Measurements from ENCODE around the gene PACS1. TPM values are rescaled to one million over a fixed set of nuclear protein-coding genes. Genes with fewer than 3 reads are reported as not detected.
A peak's percentile ranks its signal among the peaks of the same experiment; 100 is the strongest.

Gene PACS1
- total RNA-seq, 1 experiment from 2014 or later, result 41.1 TPM

DNA sequence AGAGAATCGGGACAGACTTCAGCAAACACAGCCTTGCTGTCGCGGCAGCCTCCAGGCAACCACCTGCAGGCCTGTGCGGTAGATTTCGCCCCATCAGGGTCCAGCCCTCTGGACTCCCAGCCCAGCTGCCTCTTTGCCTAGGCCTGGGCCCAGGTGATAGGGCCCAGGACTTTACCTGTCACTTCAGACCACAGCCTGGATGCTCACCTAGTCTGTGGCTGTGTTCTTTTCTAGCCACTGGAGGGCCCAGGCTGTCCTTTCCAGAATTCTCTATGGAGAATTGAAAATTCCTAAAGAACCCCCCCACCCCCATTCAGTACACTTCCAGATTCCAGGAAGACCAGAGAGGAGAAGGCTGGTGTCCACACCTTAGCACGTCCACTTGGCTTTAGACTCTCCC, 167.8 kb downstream of the PACS1 start:
- no peak overlapping the region for H3K9ac ChIP-seq (ENCODE audit: low read length)
- H3K36me3 ChIP-seq (ENCODE audit: control insufficient read depth in 1 of 2, insufficient read depth in 2 of 2, low read length in 2 of 2), result peaks cover 4 to 11% of the 10 kb centered on the region in 2 experiments; a peak in 2 of 4 replicates
- intact Hi-C loops (cut with micrococcal nuclease), result no loop called here
- H4K20me1 ChIP-seq (ENCODE audit: insufficient read depth), result no peaks in the 10 kb centered on the region
- H3K27ac ChIP-seq (ENCODE audit: low read depth, low read length), result no peak overlapping the region
- H3K27me3 ChIP-seq (ENCODE audit: insufficient read depth, low read length), result no peaks in the 10 kb centered on the region
- no peaks in the 10 kb centered on the region for H3K4me1 ChIP-seq (ENCODE audit: control insufficient read depth in 1 of 2, insufficient read depth in 2 of 2, low read length in 2 of 2)
- H2AFZ ChIP-seq (ENCODE audit: low read depth, low read length, poor library complexity, severe bottlenecking), result no peak overlapping the region
- no peaks in the 10 kb centered on the region for H3K79me2 ChIP-seq (ENCODE audit: insufficient read depth, low read length)
- DNase-seq (ENCODE audit: low read depth, low spot score) (no peak), ATAC-seq (peak; percentile 58; the same call in 1 of the 2 replicates)
- RAD21 ChIA-PET (ENCODE audit: low non-redundant PET in 1 of 2, low total read pairs in 2 of 2, uncharacterized antibody in 2 of 2, unreplicated experiment in 2 of 2), result no interaction called here
- TF ChIP-seq CBX3 (IDR thresholded peaks at IDR 0.05; ENCODE audit: low read depth) (no peak), CTCF (IDR thresholded peaks at IDR 0.05 in 2 of 3, conservative IDR thresholded peaks at IDR 0.05 in 1 of 3; ENCODE audit: borderline replicate concordance in 1 of 3, insufficient read depth in 1 of 3, low read depth in 2 of 3, low read length in 2 of 3) (0 out of 6 replicates have a peak, but pooled peaks of 1 of the 3 experiments have one; percentile 1), EZH2phosphoT487 (IDR thresholded peaks at IDR 0.05; ENCODE audit: borderline replicate concordance) (no peak), POLR2A (IDR thresholded peaks at IDR 0.05; ENCODE audit: borderline replicate concordance, extremely low read depth, insufficient read depth, insufficient read length) (no peak), SP1 (IDR thresholded peaks at IDR 0.05; ENCODE audit: low read depth) (no peak), ZNF274 (IDR thresholded peaks at IDR 0.05; ENCODE audit: low read depth, low read length) (no peak)
- H3K9me3 ChIP-seq (ENCODE audit: control insufficient read depth in 1 of 2, insufficient read depth in 1 of 2, low read depth in 1 of 2, low read length in 2 of 2), result no peaks in the 10 kb centered on the region
- no peaks in the 10 kb centered on the region for H3K9me2 ChIP-seq (ENCODE audit: insufficient read depth)
- no peak overlapping the region for H3K4me3 ChIP-seq (replicated peaks in 1 of 2; ENCODE audit: low read depth in 1 of 2, low read length in 2 of 2)
- POLR2A ChIA-PET, result no interaction called here
- no peak overlapping the region for H3K4me2 ChIP-seq (ENCODE audit: low read length)
- BruUV-seq (replicated peaks), result no TSS peak
- CTCF ChIA-PET, result interaction anchor here (1.4 kb wide), 1 partner anchor 16 kb away, joined by 8 read pairs; no protein-coding TSS in a partner anchor

DNA sequence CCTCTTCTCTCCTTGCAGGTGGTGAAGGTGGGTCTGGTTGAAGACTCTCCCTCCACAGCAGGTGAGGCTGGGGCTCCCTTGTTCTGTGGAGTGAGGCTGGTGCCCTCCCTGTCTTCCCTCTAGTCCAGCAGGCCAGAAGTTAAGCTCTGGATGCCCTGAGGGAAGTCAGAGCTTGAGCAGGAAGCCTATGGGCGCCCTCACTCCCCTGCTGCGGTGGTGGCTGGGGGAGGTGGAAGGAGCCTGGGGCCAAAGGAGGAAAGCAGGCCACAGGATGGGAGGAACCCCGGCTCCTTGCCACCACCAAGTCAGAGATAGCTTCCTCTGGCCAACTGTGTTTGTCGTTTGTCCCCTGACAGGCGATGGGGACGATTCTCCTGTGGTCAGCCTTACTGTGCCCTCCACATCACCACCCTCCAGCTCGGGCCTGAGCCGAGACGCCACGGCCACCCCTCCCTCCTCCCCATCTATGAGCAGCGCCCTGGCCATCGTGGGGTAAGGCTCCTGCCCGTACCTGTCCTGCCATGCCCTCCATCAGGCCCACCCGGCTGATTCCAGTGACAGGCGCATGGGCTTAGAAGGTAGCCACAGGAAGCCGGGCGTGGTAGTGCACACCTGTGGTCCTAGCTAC, 168.8 kb downstream of the PACS1 start:
- H3K4me3 ChIP-seq (replicated peaks in 1 of 2; ENCODE audit: low read depth in 1 of 2, low read length in 2 of 2), result no peak overlapping the region
- H2AFZ ChIP-seq (ENCODE audit: low read depth, low read length, poor library complexity, severe bottlenecking), result no peak overlapping the region
- H3K9ac ChIP-seq (ENCODE audit: low read length), result no peak overlapping the region
- ChIA-PET POLR2A (no interaction called here), CTCF (no interaction called here), RAD21 (ENCODE audit: low non-redundant PET in 1 of 2, low total read pairs in 2 of 2, uncharacterized antibody in 2 of 2, unreplicated experiment in 2 of 2) (no interaction called here)
- H3K27me3 ChIP-seq (ENCODE audit: insufficient read depth, low read length), result no peaks in the 10 kb centered on the region
- ATAC-seq (no peak), DNase-seq (ENCODE audit: low read depth, low spot score) (no peak)
- H3K79me2 ChIP-seq (ENCODE audit: insufficient read depth, low read length), result no peaks in the 10 kb centered on the region
- intact Hi-C loops (cut with micrococcal nuclease), result no loop called here
- H4K20me1 ChIP-seq (ENCODE audit: insufficient read depth), result no peaks in the 10 kb centered on the region
- BruUV-seq (replicated peaks), result no TSS peak
- H3K36me3 ChIP-seq (ENCODE audit: control insufficient read depth in 1 of 2, insufficient read depth in 2 of 2, low read length in 2 of 2), result peaks cover 4 to 8% of the 10 kb centered on the region in 2 experiments; a peak in 2 of 4 replicates
- TF ChIP-seq YY1 (IDR thresholded peaks at IDR 0.05; ENCODE audit: extremely low read depth, insufficient replicate concordance, low read depth, low read length), result no peak
- TF ChIP-seq, protein P1, sequence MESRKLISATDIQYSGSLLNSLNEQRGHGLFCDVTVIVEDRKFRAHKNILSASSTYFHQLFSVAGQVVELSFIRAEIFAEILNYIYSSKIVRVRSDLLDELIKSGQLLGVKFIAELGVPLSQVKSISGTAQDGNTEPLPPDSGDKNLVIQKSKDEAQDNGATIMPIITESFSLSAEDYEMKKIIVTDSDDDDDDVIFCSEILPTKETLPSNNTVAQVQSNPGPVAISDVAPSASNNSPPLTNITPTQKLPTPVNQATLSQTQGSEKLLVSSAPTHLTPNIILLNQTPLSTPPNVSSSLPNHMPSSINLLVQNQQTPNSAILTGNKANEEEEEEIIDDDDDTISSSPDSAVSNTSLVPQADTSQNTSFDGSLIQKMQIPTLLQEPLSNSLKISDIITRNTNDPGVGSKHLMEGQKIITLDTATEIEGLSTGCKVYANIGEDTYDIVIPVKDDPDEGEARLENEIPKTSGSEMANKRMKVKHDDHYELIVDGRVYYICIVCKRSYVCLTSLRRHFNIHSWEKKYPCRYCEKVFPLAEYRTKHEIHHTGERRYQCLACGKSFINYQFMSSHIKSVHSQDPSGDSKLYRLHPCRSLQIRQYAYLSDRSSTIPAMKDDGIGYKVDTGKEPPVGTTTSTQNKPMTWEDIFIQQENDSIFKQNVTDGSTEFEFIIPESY (IDR thresholded peaks at IDR 0.05; ENCODE audit: extremely low read depth, insufficient replicate concordance, low read length), result no peak
- H3K4me2 ChIP-seq (ENCODE audit: low read length), result no peak overlapping the region
- H3K9me3 ChIP-seq (ENCODE audit: control insufficient read depth in 1 of 2, insufficient read depth in 1 of 2, low read depth in 1 of 2, low read length in 2 of 2), result no peaks in the 10 kb centered on the region
- H3K9me2 ChIP-seq (ENCODE audit: insufficient read depth), result no peaks in the 10 kb centered on the region
- H3K27ac ChIP-seq (ENCODE audit: low read depth, low read length), result no peak overlapping the region
- H3K4me1 ChIP-seq (ENCODE audit: control insufficient read depth in 1 of 2, insufficient read depth in 2 of 2, low read length in 2 of 2), result no peaks in the 10 kb centered on the region

All from HCT116 (cell line).